Upper lobe of right lung (tissue), 1 donor: ENCODE data around the gene EDAR. TPM values are rescaled to one million over a fixed set of nuclear protein-coding genes. Genes with fewer than 3 reads are reported as not detected.
A peak's percentile ranks its signal among the peaks of the same experiment; 100 is the strongest.

Source experiments
- ATAC-seq: fragments of 200-7000 bp; cut with Tn5 transposase; one replicate; pipeline ENCODE4 v1.9.1; 2020; ENCODE audit warnings: mild to moderate bottlenecking, moderate library complexity
- DNase-seq: peaks from one replicate; pipeline ENCODE4 v3.0.0-alpha.2; 2020
- H3K27ac ChIP-seq: fragments of 200-600 bp; one replicate; pipeline ENCODE4 v1.8.0; 2022
- H3K27me3 ChIP-seq: fragments of 200-600 bp; one replicate; pipeline ENCODE4 v1.8.0; 2022; ENCODE audit warnings: mild to moderate bottlenecking
- H3K36me3 ChIP-seq: fragments of 200-600 bp; one replicate; pipeline ENCODE4 v1.8.0; 2022
- H3K4me1 ChIP-seq: fragments of 200-600 bp; one replicate; pipeline ENCODE4 v1.8.0; 2022
- H3K4me3 ChIP-seq: fragments of 200-600 bp; one replicate; pipeline ENCODE4 v1.8.0; 2022; ENCODE audit warnings: mild to moderate bottlenecking
- H3K9me3 ChIP-seq: fragments of 200-600 bp; one replicate; pipeline ENCODE4 v1.8.0; 2022
- intact Hi-C: fragments of 100-400 bp; cut with DNase I; formaldehyde crosslinking; loops from one replicate; pipeline ENCODE4 v1.11.0; 2022
- total RNA-seq: library from RNA; stranded (reverse); fragmentation: NEBNext Ultra II Directional; extraction: Animal tissue kit (Norgen Biotek cat#: 25700); gene quantifications from one replicate; pipeline ENCODE4 v1.2.1, GENCODE V29; 2021
- TF ChIP-seq, protein P1 (sequence below): fragments of 200-600 bp; IDR thresholded peaks from one replicate; pipeline ENCODE4 v1.8.0; 2022; ENCODE audit warnings: antibody characterized with exemption
- donor health status: DM: no; HTN: yes; CAD: no; lungs with severe emphysema.

Gene EDAR
- total RNA-seq, 1 donor from 2014 or later: 0.20 TPM

DNA sequence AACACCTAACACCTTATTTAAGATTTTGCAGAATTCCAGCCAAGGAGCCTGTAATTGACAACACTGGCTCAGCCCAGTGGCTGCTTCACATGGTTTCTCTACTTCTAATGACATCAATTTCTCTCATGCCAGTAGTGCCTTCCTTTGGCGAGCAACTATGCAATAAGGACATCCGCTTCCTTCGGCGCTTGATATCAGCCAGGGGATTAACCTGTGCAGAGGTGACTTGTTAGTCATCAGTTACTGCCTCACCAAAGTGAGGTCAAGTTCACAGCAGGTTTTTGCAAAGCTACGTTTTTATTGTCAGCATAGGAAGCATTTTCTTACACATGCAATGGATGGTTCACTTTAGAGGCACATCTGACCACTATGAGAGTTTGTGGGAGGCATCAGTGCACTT lies 24.0 kb upstream of the EDAR start:
- TF ChIP-seq, protein P1, sequence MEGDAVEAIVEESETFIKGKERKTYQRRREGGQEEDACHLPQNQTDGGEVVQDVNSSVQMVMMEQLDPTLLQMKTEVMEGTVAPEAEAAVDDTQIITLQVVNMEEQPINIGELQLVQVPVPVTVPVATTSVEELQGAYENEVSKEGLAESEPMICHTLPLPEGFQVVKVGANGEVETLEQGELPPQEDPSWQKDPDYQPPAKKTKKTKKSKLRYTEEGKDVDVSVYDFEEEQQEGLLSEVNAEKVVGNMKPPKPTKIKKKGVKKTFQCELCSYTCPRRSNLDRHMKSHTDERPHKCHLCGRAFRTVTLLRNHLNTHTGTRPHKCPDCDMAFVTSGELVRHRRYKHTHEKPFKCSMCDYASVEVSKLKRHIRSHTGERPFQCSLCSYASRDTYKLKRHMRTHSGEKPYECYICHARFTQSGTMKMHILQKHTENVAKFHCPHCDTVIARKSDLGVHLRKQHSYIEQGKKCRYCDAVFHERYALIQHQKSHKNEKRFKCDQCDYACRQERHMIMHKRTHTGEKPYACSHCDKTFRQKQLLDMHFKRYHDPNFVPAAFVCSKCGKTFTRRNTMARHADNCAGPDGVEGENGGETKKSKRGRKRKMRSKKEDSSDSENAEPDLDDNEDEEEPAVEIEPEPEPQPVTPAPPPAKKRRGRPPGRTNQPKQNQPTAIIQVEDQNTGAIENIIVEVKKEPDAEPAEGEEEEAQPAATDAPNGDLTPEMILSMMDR: no peak
- no peak for ATAC-seq
- Histone ChIP-seq H3K36me3 (no peaks in the 10 kb centered on the region), H3K27ac (no peak overlapping the region), H3K4me1 (no peaks in the 10 kb centered on the region), H3K4me3 (no peak overlapping the region), H3K9me3 (no peaks in the 10 kb centered on the region), H3K27me3 (no peaks in the 10 kb centered on the region)
- intact Hi-C loops: no loop called here
- no peak for DNase-seq

GRCh38 chr2:109009920-109010610 lies 21.0 kb upstream of the EDAR start:
- H3K27me3 ChIP-seq: no peaks in the 10 kb centered on the region
- no peaks in the 10 kb centered on the region for H3K9me3 ChIP-seq
- no peak for DNase-seq
- no peaks in the 10 kb centered on the region for H3K4me1 ChIP-seq
- H3K4me3 ChIP-seq: no peak overlapping the region
- H3K27ac ChIP-seq: no peak overlapping the region
- ATAC-seq: no peak
- intact Hi-C loops: no loop called here
- TF ChIP-seq, protein P1: no peak
- no peaks in the 10 kb centered on the region for H3K36me3 ChIP-seq

DNA sequence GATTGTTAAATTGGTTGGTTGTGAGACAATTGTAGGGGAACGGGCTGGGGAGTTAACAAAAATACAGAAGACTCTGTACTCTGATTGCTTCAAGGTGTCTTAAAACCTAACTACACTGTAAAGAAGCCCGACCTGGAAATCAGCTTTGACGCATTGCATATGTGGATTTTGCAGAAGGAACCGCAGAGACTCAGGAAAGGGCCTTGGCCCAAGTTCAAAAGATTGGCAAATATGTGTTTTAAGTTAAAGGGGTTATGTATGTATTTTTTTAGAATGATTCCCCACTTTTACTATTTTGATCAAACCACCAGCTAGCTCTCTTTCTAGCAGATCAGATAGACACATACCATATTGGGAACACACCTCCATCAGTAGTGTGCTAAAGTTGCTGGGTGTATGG lies 18.0 kb upstream of the EDAR start:
- no peaks in the 10 kb centered on the region for H3K27me3 ChIP-seq

GRCh38 chr2:109005686-109006204 lies 16.7 kb upstream of the EDAR start:
- Histone ChIP-seq H3K36me3 (no peaks in the 10 kb centered on the region), H3K4me1 (no peaks in the 10 kb centered on the region), H3K27ac (no peak overlapping the region), H3K27me3 (no peaks in the 10 kb centered on the region), H3K9me3 (no peaks in the 10 kb centered on the region), H3K4me3 (no peak overlapping the region)
- no peak for ATAC-seq
- intact Hi-C loops: no loop called here
- TF ChIP-seq, protein P1: no peak
- DNase-seq: no peak

More for the DNA sequence above, 18.0 kb upstream of the EDAR start:
- no peak overlapping the region for H3K4me3 ChIP-seq
- DNase-seq (no peak), ATAC-seq (no peak)
- no peaks in the 10 kb centered on the region for H3K9me3 ChIP-seq
- no peak overlapping the region for H3K27ac ChIP-seq
- intact Hi-C loops: no loop called here
- no peaks in the 10 kb centered on the region for H3K36me3 ChIP-seq
- H3K4me1 ChIP-seq: no peaks in the 10 kb centered on the region
- TF ChIP-seq, protein P1: no peak

DNA sequence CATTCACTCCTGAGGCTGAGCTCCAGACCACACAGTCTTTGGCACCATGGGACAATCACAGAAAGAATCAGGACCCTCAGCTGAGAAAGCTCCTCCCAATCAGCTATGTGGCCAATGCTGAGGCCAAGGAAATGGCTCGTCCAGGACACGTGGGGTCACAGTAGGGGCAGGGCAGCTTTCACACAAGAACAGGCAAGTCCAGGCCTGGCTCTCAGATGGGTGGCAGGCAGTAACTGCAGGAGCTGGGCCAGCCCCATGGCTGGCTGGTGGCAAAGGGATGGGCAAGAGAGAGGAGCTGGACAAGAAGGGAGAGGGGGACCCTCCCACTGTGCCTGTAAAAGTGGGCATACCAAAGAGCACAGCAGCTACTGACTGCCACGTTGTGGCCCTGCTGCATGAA lies 12.2 kb upstream of the EDAR start:
- ATAC-seq (peak; percentile 21), DNase-seq (no peak)
- Histone ChIP-seq H3K9me3 (no peaks in the 10 kb centered on the region), H3K4me3 (no peak overlapping the region), H3K36me3 (no peaks in the 10 kb centered on the region), H3K27me3 (no peaks in the 10 kb centered on the region), H3K27ac (no peak overlapping the region), H3K4me1 (no peaks in the 10 kb centered on the region)
- TF ChIP-seq, protein P1: no peak
- intact Hi-C loops: no loop called here
